ENCODE measurements around the gene GP5.

DNA sequence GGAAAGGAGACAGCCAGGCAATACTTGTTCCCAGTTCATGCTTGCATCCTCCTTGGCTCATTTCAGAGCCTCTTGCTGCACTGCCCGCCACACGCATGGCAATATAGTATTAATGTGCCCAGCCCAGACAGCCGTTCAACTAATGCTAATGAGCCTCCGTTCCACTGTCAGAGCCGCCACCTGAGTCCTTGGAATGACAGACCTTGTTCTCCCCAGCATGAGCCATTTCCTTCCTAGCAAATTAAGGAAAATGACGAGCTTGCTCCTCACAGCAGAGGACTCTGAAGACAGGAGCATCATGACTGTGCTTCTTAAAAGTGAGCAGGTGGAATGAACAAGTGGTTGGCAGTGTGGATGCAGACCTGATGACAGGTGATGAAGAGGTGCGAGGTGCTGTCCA lies 18.7 kb downstream of the GP5 start:
- no peak for TF ChIP-seq TAF1 (conservative IDR thresholded peaks at IDR 0.05)
- TF ChIP-seq, protein P1, sequence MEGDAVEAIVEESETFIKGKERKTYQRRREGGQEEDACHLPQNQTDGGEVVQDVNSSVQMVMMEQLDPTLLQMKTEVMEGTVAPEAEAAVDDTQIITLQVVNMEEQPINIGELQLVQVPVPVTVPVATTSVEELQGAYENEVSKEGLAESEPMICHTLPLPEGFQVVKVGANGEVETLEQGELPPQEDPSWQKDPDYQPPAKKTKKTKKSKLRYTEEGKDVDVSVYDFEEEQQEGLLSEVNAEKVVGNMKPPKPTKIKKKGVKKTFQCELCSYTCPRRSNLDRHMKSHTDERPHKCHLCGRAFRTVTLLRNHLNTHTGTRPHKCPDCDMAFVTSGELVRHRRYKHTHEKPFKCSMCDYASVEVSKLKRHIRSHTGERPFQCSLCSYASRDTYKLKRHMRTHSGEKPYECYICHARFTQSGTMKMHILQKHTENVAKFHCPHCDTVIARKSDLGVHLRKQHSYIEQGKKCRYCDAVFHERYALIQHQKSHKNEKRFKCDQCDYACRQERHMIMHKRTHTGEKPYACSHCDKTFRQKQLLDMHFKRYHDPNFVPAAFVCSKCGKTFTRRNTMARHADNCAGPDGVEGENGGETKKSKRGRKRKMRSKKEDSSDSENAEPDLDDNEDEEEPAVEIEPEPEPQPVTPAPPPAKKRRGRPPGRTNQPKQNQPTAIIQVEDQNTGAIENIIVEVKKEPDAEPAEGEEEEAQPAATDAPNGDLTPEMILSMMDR (IDR thresholded peaks at IDR 0.05; ENCODE audit: low read depth, low read length, missing input control) = no peak
- TF ChIP-seq, protein P2, sequence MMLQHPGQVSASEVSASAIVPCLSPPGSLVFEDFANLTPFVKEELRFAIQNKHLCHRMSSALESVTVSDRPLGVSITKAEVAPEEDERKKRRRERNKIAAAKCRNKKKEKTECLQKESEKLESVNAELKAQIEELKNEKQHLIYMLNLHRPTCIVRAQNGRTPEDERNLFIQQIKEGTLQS (IDR thresholded peaks at IDR 0.05) = no peak
- TF ChIP-seq, protein P3, sequence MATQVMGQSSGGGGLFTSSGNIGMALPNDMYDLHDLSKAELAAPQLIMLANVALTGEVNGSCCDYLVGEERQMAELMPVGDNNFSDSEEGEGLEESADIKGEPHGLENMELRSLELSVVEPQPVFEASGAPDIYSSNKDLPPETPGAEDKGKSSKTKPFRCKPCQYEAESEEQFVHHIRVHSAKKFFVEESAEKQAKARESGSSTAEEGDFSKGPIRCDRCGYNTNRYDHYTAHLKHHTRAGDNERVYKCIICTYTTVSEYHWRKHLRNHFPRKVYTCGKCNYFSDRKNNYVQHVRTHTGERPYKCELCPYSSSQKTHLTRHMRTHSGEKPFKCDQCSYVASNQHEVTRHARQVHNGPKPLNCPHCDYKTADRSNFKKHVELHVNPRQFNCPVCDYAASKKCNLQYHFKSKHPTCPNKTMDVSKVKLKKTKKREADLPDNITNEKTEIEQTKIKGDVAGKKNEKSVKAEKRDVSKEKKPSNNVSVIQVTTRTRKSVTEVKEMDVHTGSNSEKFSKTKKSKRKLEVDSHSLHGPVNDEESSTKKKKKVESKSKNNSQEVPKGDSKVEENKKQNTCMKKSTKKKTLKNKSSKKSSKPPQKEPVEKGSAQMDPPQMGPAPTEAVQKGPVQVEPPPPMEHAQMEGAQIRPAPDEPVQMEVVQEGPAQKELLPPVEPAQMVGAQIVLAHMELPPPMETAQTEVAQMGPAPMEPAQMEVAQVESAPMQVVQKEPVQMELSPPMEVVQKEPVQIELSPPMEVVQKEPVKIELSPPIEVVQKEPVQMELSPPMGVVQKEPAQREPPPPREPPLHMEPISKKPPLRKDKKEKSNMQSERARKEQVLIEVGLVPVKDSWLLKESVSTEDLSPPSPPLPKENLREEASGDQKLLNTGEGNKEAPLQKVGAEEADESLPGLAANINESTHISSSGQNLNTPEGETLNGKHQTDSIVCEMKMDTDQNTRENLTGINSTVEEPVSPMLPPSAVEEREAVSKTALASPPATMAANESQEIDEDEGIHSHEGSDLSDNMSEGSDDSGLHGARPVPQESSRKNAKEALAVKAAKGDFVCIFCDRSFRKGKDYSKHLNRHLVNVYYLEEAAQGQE (IDR thresholded peaks at IDR 0.05) = no peak

Measured in liver (tissue), 3 donors.